Neutrophil (primary cell): ENCODE results near the gene ZFAND3.
A peak's percentile ranks its signal among the peaks of the same experiment; 100 is the strongest.

Source experiments
- H3K27ac ChIP-seq: fragments of 200-600 bp; sonication (generic); 2 replicates; pipeline ENCODE4 v1.5.1; 2016; ENCODE audit warnings: mild to moderate bottlenecking, moderate library complexity
- H3K27me3 ChIP-seq: fragments of 200-600 bp; sonication (generic); 2 replicates; pipeline ENCODE4 v1.6.0; 2016; ENCODE audit warnings: mild to moderate bottlenecking
- H3K36me3 ChIP-seq: fragments of 200-600 bp; sonication (generic); 2 replicates; pipeline ENCODE4 v1.5.1; 2017
- H3K4me1 ChIP-seq, 2 experiments: fragments of 200-600 bp in 1 of 2; sonication (generic) in 1 of 2; 1 replicate in 1 of 2; 2 replicates in 1 of 2; pipeline versions ENCODE4 v1.5.1 to v1.6.1; 2013 to 2016; ENCODE audit warnings: low read depth in 1 of 2, low read length in 1 of 2, mild to moderate bottlenecking in 1 of 2, moderate library complexity in 1 of 2; ENCODE audit not compliant: control insufficient read depth in 1 of 2, insufficient read depth in 1 of 2
- H3K4me3 ChIP-seq, 2 experiments: fragments of 200-600 bp in 1 of 2; sonication (generic) in 1 of 2; 1 replicate in 1 of 2; 2 replicates in 1 of 2; pipeline ENCODE4 v1.5.1; 2013 to 2016; ENCODE audit warnings: low read depth in 1 of 2, low read length in 1 of 2, mild to moderate bottlenecking in 1 of 2, moderate library complexity in 1 of 2
- H3K9me3 ChIP-seq: fragments of 200-600 bp; sonication (generic); 2 replicates; pipeline ENCODE4 v1.5.1; 2016
- TF ChIP-seq, protein P1 (sequence below): fragments of 200-600 bp; sonication (generic); IDR thresholded peaks from 2 replicates; pipeline ENCODE4 v1.5.1; 2016; ENCODE audit warnings: antibody characterized with exemption

The ZFAND3 gene

DNA sequence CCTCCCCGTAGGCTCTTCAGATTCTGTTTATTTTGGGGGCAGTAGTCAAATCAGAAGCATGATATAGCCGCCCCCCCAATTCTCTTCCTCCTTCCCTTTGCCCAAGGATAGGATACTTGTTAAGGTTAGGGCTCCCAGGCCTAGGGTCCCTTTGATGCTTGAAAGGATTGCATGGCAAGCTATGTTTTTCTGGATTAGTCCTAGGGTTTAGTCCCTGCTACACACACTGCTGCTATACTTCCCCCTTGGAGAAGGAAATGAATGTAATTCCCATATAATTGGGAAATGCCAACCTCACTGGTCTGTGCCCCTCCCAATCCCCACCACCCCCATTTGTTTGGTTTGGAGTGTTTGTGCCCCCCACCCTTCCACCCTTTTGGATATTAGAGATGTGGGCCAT, 62.8 kb downstream of the ZFAND3 start:
- Histone ChIP-seq H3K4me3 (no peak overlapping the region), H3K27ac (peak overlapping the region; percentile 56), H3K27me3 (no peaks in the 10 kb centered on the region), H3K4me1 (peaks cover 26 to 38% of the 10 kb centered on the region in 2 experiments), H3K9me3 (no peaks in the 10 kb centered on the region), H3K36me3 (no peaks in the 10 kb centered on the region)
- TF ChIP-seq, protein P1, sequence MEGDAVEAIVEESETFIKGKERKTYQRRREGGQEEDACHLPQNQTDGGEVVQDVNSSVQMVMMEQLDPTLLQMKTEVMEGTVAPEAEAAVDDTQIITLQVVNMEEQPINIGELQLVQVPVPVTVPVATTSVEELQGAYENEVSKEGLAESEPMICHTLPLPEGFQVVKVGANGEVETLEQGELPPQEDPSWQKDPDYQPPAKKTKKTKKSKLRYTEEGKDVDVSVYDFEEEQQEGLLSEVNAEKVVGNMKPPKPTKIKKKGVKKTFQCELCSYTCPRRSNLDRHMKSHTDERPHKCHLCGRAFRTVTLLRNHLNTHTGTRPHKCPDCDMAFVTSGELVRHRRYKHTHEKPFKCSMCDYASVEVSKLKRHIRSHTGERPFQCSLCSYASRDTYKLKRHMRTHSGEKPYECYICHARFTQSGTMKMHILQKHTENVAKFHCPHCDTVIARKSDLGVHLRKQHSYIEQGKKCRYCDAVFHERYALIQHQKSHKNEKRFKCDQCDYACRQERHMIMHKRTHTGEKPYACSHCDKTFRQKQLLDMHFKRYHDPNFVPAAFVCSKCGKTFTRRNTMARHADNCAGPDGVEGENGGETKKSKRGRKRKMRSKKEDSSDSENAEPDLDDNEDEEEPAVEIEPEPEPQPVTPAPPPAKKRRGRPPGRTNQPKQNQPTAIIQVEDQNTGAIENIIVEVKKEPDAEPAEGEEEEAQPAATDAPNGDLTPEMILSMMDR: no peak

DNA sequence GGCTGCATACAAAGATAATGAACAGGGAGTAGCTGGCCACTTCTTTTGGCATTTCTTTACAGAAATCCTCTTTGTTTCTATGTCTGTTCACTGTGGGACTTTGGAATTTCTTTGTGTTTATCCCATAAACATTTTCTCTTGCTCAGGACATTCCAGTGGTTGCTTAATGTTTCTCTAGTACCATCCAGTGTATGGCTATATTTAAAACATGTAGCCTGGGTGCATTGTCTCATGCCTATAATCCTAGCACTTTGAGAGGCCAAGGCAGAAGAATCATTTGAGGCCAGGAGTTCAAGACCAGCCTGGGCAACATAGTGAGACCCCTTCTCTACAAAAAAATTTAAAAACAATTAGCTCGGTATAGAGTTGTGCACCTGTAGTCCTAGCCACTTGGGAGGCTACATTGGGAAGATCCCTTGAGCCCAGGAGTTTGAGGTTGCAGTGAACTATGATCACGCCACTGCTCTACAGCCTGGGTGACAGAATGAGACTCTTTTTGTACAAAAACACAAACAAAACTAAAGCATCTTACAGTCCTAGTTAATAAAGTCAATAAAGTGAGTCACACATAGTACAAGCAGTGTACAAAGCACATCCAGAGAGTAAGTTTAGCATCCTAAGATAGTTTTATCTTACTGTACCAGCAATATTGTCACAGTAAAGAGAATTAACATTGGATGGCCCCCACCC, 63.3 kb downstream of the ZFAND3 start:
- no peak overlapping the region for H3K27ac ChIP-seq
- H3K36me3 ChIP-seq: no peaks in the 10 kb centered on the region

DNA sequence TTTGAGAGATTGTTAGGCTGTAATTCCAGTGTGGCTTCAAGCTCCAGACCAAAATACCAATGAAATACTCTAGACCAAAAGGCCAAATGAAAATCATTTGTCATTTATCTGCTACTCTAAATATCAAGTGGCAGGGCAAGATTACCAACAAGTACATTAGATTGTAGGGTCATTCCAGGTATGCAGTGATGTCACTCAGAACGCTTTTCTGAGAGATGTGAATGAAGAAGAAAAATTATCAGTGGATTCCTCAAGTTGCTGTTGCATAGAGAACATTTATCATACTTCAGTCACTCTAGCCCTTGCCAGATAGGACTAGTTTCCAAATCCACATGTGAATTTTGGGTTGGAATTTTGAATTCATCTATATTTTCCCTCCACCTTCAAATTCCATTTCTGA, 65.0 kb downstream of the ZFAND3 start:
- Histone ChIP-seq H3K36me3 (no peaks in the 10 kb centered on the region), H3K4me3 (no peak overlapping the region), H3K27ac (no peak overlapping the region), H3K4me1 (peaks cover 26 to 49% of the 10 kb centered on the region in 2 experiments), H3K27me3 (no peaks in the 10 kb centered on the region), H3K9me3 (no peaks in the 10 kb centered on the region)
- TF ChIP-seq, protein P1: no peak

More for the DNA sequence above, 63.3 kb downstream of the ZFAND3 start:
- Histone ChIP-seq H3K4me1 (peaks cover 26 to 38% of the 10 kb centered on the region in 2 experiments), H3K27me3 (no peaks in the 10 kb centered on the region), H3K4me3 (no peak overlapping the region), H3K9me3 (no peaks in the 10 kb centered on the region)
- TF ChIP-seq, protein P1: no peak

DNA sequence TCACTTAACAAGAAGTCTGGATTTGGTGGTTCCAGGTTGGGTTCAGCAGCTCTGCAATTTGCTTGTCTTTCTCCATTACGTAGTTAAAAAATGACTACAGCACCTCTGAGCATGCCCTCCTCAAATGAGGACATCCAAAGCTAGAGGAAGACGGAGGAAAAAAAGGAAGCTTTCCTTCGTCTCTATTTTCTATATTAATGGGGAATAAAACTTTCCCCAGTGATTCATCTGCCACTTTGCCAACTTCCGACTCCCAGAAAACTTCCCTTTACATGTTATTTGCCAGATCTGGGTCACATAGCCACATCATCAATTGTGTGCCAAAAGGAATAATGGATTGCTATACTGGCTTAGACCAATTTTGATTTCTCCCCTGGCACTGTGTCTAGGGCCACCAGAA, 69.5 kb downstream of the ZFAND3 start:
- H3K27ac ChIP-seq: peak overlapping the region; percentile 42
- H3K36me3 ChIP-seq: no peaks in the 10 kb centered on the region
- H3K4me3 ChIP-seq: no peak overlapping the region
- peaks cover 4 to 27% of the 10 kb centered on the region in 2 experiments for H3K4me1 ChIP-seq
- H3K9me3 ChIP-seq: no peaks in the 10 kb centered on the region
- no peaks in the 10 kb centered on the region for H3K27me3 ChIP-seq
- TF ChIP-seq, protein P1: no peak

DNA sequence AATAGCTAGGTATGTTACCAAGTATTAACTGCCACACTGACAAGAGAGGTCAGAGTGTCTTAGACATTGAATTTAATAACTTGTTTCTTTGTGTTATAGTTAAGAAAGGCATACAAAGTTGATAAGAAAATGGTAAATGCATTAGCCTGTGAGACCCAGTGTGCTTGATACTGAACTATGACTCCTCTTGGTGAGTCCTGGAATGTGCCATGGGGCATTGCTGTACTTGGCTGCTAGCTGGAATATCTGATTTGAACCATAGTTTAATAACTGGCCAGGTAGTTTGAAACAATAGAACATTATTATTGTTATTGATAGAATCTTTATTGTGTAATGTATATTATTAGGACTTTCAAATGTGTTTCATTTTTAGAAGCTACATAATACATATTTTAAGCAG, 70.0 kb downstream of the ZFAND3 start:
- TF ChIP-seq, protein P1: no peak
- H3K27me3 ChIP-seq: no peaks in the 10 kb centered on the region
- no peaks in the 10 kb centered on the region for H3K36me3 ChIP-seq
- peaks cover 4 to 27% of the 10 kb centered on the region in 2 experiments for H3K4me1 ChIP-seq
- H3K4me3 ChIP-seq: no peak overlapping the region
- no peak overlapping the region for H3K27ac ChIP-seq
- H3K9me3 ChIP-seq: no peaks in the 10 kb centered on the region
